HFFc6 (cell line): ENCODE data around the gene ATF5. TPM values are rescaled to one million over a fixed set of nuclear protein-coding genes. Genes with fewer than 3 reads are reported as not detected.

ENCODE experiments used
- DNase-seq: peaks from one replicate; pipeline ENCODE4 v3.0.0-alpha.2; 2018
- H3K27ac Mint-ChIP-seq: 2 replicates; pipeline ENCODE4 v1.8.0; 2020; ENCODE audit warnings: mild to moderate bottlenecking, mixed read lengths
- H3K27me3 Mint-ChIP-seq: 2 replicates; pipeline ENCODE4 v1.8.0; 2021; ENCODE audit warnings: mild to moderate bottlenecking, moderate library complexity, mixed read lengths; ENCODE audit not compliant: insufficient read depth
- H3K36me3 Mint-ChIP-seq: 2 replicates; pipeline ENCODE4 v1.8.0; 2021; ENCODE audit warnings: low read depth, mixed read lengths
- H3K4me1 Mint-ChIP-seq: 2 replicates; pipeline ENCODE4 v1.8.0; 2020; ENCODE audit warnings: low read depth, mixed read lengths
- H3K4me3 Mint-ChIP-seq: 2 replicates; pipeline ENCODE4 v1.8.0; 2020; ENCODE audit warnings: mild to moderate bottlenecking, moderate library complexity, mixed read lengths
- H3K9me3 Mint-ChIP-seq: 2 replicates; pipeline ENCODE4 v1.8.0; 2020; ENCODE audit warnings: mild to moderate bottlenecking, mixed read lengths
- CTCF ChIP-seq: fragments of 200-600 bp; sonication (generic); IDR thresholded peaks from 2 replicates; pipeline ENCODE4 v1.5.0; 2021; ENCODE audit warnings: antibody characterized with exemption, mild to moderate bottlenecking
- total RNA-seq, 6 experiments: library from RNA; stranded (reverse); fragmentation: NEBNext Ultra II Directional; extraction: Animal tissue kit (Norgen Biotek cat#: 25700); gene quantifications; 2 replicates in 1 of 6; 3 replicates in 5 of 6; pipeline ENCODE4 v1.2.3, GENCODE V29; 2021

The ATF5 gene
- total RNA-seq, 6 experiments from 2014 or later: 38.2 to 44.4 (median 41.2) TPM

GRCh38 chr19:49882643-49883042, 46.4 kb upstream of the ATF5 start:
- H3K9me3 Mint-ChIP-seq: no peaks in the 10 kb centered on the region
- no peak for TF ChIP-seq CTCF
- peaks cover 19% of the 10 kb centered on the region for H3K36me3 Mint-ChIP-seq

GRCh38 chr19:49883094-49883493, 45.9 kb upstream of the ATF5 start:
- Mint-ChIP-seq H3K4me3 (no peak overlapping the region), H3K4me1 (peaks cover 12% of the 10 kb centered on the region), H3K36me3 (peaks cover 19% of the 10 kb centered on the region), H3K27me3 (no peaks in the 10 kb centered on the region; the same call in 1 of the 2 replicates), H3K9me3 (no peaks in the 10 kb centered on the region), H3K27ac (no peak overlapping the region)
- no peak for DNase-seq
- no peak for TF ChIP-seq CTCF

More at GRCh38 chr19:49882643-49883042, 46.4 kb upstream of the ATF5 start:
- Mint-ChIP-seq H3K4me1 (peaks cover 12% of the 10 kb centered on the region), H3K27me3 (no peaks in the 10 kb centered on the region; the same call in 1 of the 2 replicates), H3K4me3 (no peak overlapping the region), H3K27ac (no peak overlapping the region)
- no peak for DNase-seq

GRCh38 chr19:49884109-49884508, 44.9 kb upstream of the ATF5 start:
- no peaks in the 10 kb centered on the region for H3K9me3 Mint-ChIP-seq
- DNase-seq: no peak
- peaks cover 2% of the 10 kb centered on the region for H3K4me1 Mint-ChIP-seq
- H3K27me3 Mint-ChIP-seq: peaks cover 2% of the 10 kb centered on the region; the same call in 1 of the 2 replicates
- H3K27ac Mint-ChIP-seq: no peak overlapping the region
- no peak for TF ChIP-seq CTCF
- no peak overlapping the region for H3K4me3 Mint-ChIP-seq
- H3K36me3 Mint-ChIP-seq: peaks cover 19% of the 10 kb centered on the region

- Mint-ChIP-seq H3K4me3 (no peak overlapping the region), H3K4me1 (no peaks in the 10 kb centered on the region), H3K9me3 (no peaks in the 10 kb centered on the region), H3K27ac (no peak overlapping the region), H3K27me3 (peaks cover 2% of the 10 kb centered on the region; the same call in 1 of the 2 replicates), H3K36me3 (peaks cover 19% of the 10 kb centered on the region)
- no peak for TF ChIP-seq CTCF
- no peak for DNase-seq
These were observed 44.2 kb upstream of the ATF5 start for GRCh38 chr19:49884760-49885159.

GRCh38 chr19:49887037-49887664, 41.9 kb upstream of the ATF5 start:
- DNase-seq: no peak

More at GRCh38 chr19:49887037-49887664, 41.9 kb upstream of the ATF5 start:
- no peak for TF ChIP-seq CTCF
- Mint-ChIP-seq H3K4me1 (no peaks in the 10 kb centered on the region), H3K9me3 (no peaks in the 10 kb centered on the region), H3K36me3 (peaks cover 11% of the 10 kb centered on the region), H3K27ac (no peak overlapping the region), H3K4me3 (no peak overlapping the region), H3K27me3 (peaks cover 7% of the 10 kb centered on the region; the same call in 1 of the 2 replicates)
